ENCODE results near the gene KIAA0513.

GRCh38 chr16:85018529-85019236 is 8.9 kb upstream of the KIAA0513 start:
- TF ChIP-seq TAF1 (IDR thresholded peaks at IDR 0.05; ENCODE audit: low read depth, low read length) (no peak), POLR2A (IDR thresholded peaks at IDR 0.05; ENCODE audit: low read depth, low read length) (no peak)
